ENCODE measurements around the gene SYP.

GRCh38 chrX:49206543-49206942, 6.5 kb upstream of the SYP start:
- no peak for TF ChIP-seq POLR2A (IDR thresholded peaks at IDR 0.05)
- TF ChIP-seq CTCF (IDR thresholded peaks at IDR 0.05) = no peak

Measured in testis (tissue), 2 donors.